ENCODE measurements around the gene UBXN7.
"Not testable (repeated sequence)": the region's sequence is repeated elsewhere in the genome, so short reads cannot be mapped to it uniquely, and the experiment has no call there.

DNA sequence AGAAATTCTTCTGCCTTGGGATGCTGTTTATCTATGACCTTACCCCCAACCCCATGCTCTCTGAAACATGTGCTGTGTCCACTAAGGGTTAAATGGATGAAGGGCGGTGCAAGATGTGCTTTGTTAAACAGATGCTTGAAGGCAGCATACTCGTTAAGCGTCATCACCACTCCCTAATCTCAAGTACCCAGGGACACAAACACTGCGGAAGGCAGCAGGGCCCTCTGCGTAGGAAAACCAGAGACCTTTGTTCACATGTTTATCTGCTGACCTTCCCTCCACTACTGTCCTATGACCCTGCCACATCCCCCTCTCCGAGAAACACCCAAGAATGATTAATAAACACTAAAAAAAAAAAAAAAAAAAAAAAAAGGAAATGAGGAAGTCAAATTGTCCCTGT lies 46.2 kb downstream of the UBXN7 start:
- not testable (repeated sequence) for TF ChIP-seq POLR2A, CTCF (IDR thresholded peaks at IDR 0.05)
